HG02763 (cell line): ENCODE data around the gene STARD7.
"Not testable (repeated sequence)": the region's sequence is repeated elsewhere in the genome, so short reads cannot be mapped to it uniquely, and the experiment has no call there.

ENCODE experiments used
- ATAC-seq: cut with Tn5 transposase; IDR thresholded peaks from one replicate; pipeline ENCODE4 v1.9.1; 2021; ENCODE audit warnings: mild to moderate bottlenecking, moderate library complexity; ENCODE audit not compliant: unreplicated experiment

STARD7 gene

GRCh38 chr2:96167407-96168013 is 41.1 kb downstream of the STARD7 start:
- no peak for ATAC-seq

GRCh38 chr2:96164459-96165184 is 44.0 kb downstream of the STARD7 start:
- peak; percentile 64 for ATAC-seq

- ATAC-seq, result peak; percentile 53
Measured at GRCh38 chr2:96163768-96164429, 44.7 kb downstream of the STARD7 start.

GRCh38 chr2:96163415-96163767 is 45.2 kb downstream of the STARD7 start:
- peak; percentile 15 for ATAC-seq

- no peak for ATAC-seq
Measured at GRCh38 chr2:96161898-96162297, 46.7 kb downstream of the STARD7 start.

GRCh38 chr2:96160366-96160765 is 48.3 kb downstream of the STARD7 start:
- ATAC-seq, result not testable (repeated sequence)

- ATAC-seq, result no peak
Measured at GRCh38 chr2:96159084-96159830, 49.4 kb downstream of the STARD7 start.

- ATAC-seq, result no peak
Measured at GRCh38 chr2:96158554-96158940, 50.1 kb downstream of the STARD7 start.

- peak; percentile 50 for ATAC-seq
Measured at GRCh38 chr2:96157649-96158553, 50.7 kb downstream of the STARD7 start.

- ATAC-seq, result peak; percentile 31
Measured at GRCh38 chr2:96156926-96157648, 51.5 kb downstream of the STARD7 start.

GRCh38 chr2:96156011-96156820 is 52.4 kb downstream of the STARD7 start:
- no peak for ATAC-seq

- ATAC-seq, result no peak
Measured at GRCh38 chr2:96154506-96155380, 53.9 kb downstream of the STARD7 start.

- ATAC-seq, result no peak
Measured at GRCh38 chr2:96153991-96154431, 54.6 kb downstream of the STARD7 start.

- ATAC-seq, result no peak
Measured at GRCh38 chr2:96153291-96153713, 55.3 kb downstream of the STARD7 start.

GRCh38 chr2:96152304-96153161 is 56.1 kb downstream of the STARD7 start:
- no peak for ATAC-seq

GRCh38 chr2:96151595-96152303 is 56.9 kb downstream of the STARD7 start:
- no peak for ATAC-seq
